Mucosa of stomach (tissue), 1 donor: ENCODE measurements around the gene PARD6A.

Experiments
- H3K27me3 ChIP-seq: one replicate; pipeline ENCODE4 v1.7.0; 2013; ENCODE audit warnings: mild to moderate bottlenecking, low read length; ENCODE audit not compliant: control insufficient read depth, insufficient read depth
- H3K36me3 ChIP-seq: one replicate; pipeline ENCODE4 v1.7.0; 2013; ENCODE audit warnings: low read length; ENCODE audit not compliant: control insufficient read depth, insufficient read depth
- H3K4me1 ChIP-seq: one replicate; pipeline ENCODE4 v1.7.0; 2013; ENCODE audit warnings: mild to moderate bottlenecking, low read length; ENCODE audit not compliant: control insufficient read depth, insufficient read depth
- H3K4me3 ChIP-seq: one replicate; pipeline ENCODE4 v1.7.0; 2013; ENCODE audit warnings: low read length
- H3K9ac ChIP-seq: one replicate; pipeline ENCODE4 v1.7.0; 2013; ENCODE audit warnings: mild to moderate bottlenecking, low read length, moderate library complexity
- H3K9me3 ChIP-seq: one replicate; pipeline ENCODE4 v1.7.0; 2013; ENCODE audit warnings: mild to moderate bottlenecking, low read length, moderate library complexity; ENCODE audit not compliant: control insufficient read depth
- donor health status: Pancreatic carcinoma.

PARD6A gene

DNA sequence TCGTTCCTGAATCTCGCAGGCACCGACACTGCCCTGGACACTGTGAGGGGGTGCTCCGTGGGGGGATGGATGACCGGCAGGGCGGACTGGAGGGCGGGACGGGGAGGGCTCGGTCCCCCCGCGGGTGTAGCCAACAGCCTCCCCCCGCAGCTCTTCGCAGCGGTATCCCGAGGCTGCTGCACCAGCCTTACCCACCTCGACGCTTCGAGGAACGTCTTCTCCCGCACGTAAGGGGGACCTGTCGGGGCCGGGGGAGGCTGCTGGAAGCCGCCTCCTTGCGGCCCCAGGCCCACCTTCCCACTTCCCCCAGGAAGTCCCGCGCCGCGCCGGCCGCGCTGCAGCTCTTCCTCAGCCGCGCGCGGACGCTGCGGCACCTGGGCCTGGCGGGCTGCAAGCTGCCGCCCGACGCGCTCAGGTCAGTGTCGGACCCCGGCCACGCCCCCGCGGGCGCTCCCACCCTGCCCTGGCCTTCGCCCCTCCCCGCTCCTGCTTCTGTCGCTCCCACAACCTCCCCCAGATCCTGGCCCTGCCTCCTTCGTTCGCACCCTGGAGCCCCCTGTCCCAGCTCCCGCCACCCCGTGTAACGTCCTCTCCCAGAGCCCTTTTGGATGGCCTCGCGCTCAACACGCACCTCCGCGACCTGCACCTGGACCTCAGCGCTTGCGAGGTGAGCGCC lies 12.5 kb upstream of the PARD6A start:
- Histone ChIP-seq H3K36me3 (no peaks in the 10 kb centered on the region), H3K4me1 (peaks cover 28% of the 10 kb centered on the region), H3K27me3 (peaks cover 86% of the 10 kb centered on the region), H3K9me3 (no peaks in the 10 kb centered on the region), H3K4me3 (no peak overlapping the region), H3K9ac (no peak overlapping the region)

DNA sequence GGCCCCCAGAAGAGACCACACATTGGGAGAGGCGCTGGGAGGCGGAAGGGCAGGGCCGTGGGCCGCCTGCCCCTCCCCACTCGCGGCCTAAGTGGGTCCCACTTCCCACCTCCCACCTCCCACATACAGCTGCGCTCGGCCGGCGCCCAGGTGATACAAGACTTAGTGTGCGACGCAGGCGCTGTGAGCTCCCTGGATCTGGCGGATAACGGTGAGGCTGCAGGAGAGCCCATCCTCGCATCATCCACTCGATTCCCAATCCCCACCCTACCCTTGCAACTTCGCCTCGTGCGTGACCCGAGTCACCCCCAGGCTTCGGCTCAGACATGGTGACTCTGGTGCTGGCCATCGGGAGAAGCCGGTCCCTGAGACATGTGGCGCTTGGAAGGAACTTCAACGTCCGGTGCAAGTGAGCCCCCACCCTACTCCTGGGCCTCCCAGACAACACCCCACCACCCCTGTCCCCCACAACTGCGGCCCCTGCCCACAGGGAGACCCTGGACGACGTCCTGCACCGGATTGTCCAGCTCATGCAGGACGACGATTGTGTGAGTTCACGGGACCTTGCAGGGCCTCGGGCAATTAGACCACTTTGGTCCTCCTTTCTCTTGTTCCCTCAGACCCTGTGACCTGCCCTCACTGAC lies 11.9 kb upstream of the PARD6A start:
- no peak overlapping the region for H3K4me3 ChIP-seq
- H3K9me3 ChIP-seq, result no peaks in the 10 kb centered on the region
- no peaks in the 10 kb centered on the region for H3K36me3 ChIP-seq
- H3K4me1 ChIP-seq, result peaks cover 31% of the 10 kb centered on the region
- H3K27me3 ChIP-seq, result peaks cover 93% of the 10 kb centered on the region
- no peak overlapping the region for H3K9ac ChIP-seq

DNA sequence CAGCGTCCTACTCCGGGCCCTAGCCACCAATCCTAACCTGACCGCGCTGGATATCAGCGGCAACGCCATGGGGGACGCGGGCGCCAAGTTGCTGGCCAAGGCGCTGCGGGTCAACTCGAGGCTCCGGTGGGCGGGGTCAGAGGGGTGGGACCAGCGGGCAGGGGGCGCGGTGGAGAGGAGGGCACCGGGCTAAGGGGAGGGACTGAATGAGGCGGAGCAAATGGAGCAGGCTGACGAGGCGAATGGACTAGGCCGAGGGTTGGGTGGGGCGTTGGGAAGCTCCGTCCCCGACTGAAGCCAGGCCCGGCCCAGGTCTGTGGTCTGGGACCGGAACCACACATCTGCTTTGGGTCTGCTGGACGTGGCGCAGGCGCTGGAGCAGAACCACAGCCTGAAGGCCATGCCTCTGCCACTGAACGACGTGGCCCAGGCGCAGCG lies 11.2 kb upstream of the PARD6A start:
- Histone ChIP-seq H3K9me3 (no peaks in the 10 kb centered on the region), H3K36me3 (no peaks in the 10 kb centered on the region), H3K9ac (no peak overlapping the region), H3K4me3 (no peak overlapping the region), H3K4me1 (peaks cover 27% of the 10 kb centered on the region), H3K27me3 (peaks cover 93% of the 10 kb centered on the region)

DNA sequence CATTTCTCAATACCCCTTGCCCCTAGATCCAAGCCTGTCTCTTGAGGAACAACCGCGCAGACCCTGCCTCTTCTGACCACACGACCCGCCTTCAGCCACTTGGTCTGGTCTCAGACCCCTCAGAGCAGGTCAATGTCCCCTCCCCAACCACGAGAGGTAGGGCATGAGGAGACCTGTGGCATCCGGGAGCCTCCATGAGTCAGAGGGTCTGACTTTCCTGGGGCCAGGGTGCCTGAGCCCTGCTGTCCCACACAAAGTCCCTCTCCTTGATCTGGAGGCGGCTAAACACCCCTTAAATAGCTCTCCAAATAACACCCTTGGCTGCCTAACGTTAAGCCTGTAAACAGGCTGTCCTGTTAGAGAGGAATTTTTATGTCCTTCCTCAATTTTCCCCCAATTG lies 10.7 kb upstream of the PARD6A start:
- Histone ChIP-seq H3K9ac (no peak overlapping the region), H3K4me3 (no peak overlapping the region), H3K27me3 (peaks cover 93% of the 10 kb centered on the region), H3K9me3 (no peaks in the 10 kb centered on the region), H3K4me1 (peaks cover 25% of the 10 kb centered on the region), H3K36me3 (no peaks in the 10 kb centered on the region)

DNA sequence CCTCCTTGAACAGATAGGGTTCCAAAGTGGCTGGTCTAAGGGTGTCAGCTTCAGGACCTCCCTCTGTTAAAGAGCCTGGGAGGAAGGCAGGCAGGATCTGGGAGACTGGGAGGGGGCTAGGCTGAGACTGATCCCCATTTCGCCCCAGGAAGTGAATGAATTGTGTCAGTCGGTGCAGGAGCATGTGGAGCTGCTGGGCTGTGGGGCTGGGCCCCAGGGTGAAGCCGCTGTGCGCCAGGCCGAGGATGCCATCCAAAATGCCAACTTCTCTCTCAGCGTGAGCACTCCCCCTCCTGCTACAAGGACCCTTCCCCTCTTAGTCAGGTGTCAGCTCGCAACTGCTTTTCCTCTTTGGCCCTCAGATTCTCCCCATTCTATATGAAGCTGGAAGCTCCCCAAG lies 9.7 kb upstream of the PARD6A start:
- Histone ChIP-seq H3K4me1 (peaks cover 17% of the 10 kb centered on the region), H3K27me3 (peaks cover 91% of the 10 kb centered on the region)

DNA sequence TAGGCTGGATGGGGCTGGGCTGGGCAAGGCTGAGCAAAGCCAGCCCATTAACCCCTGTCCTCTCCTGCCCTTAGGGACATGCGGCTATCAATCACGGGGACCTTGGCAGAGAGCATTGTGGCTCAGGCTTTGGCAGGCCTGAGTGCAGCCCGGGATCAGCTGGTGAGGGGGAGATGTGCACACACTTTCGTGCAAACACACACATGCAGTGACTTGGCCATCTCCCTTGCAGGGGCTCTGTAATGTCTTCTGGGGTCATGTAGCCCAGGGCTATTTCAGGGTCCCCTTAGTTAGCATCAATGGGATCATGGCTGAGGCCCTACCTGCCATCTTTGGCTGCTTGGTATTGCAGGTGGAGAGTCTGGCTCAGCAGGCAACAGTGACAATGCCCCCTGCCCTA lies 8.9 kb upstream of the PARD6A start:
- peaks cover 17% of the 10 kb centered on the region for H3K4me1 ChIP-seq
- peaks cover 84% of the 10 kb centered on the region for H3K27me3 ChIP-seq
- H3K9ac ChIP-seq, result no peak overlapping the region
- no peaks in the 10 kb centered on the region for H3K9me3 ChIP-seq
- no peak overlapping the region for H3K4me3 ChIP-seq
- H3K36me3 ChIP-seq, result no peaks in the 10 kb centered on the region

More for the DNA sequence above, 9.7 kb upstream of the PARD6A start:
- no peaks in the 10 kb centered on the region for H3K36me3 ChIP-seq
- H3K4me3 ChIP-seq, result no peak overlapping the region
- H3K9me3 ChIP-seq, result no peaks in the 10 kb centered on the region
- H3K9ac ChIP-seq, result no peak overlapping the region

DNA sequence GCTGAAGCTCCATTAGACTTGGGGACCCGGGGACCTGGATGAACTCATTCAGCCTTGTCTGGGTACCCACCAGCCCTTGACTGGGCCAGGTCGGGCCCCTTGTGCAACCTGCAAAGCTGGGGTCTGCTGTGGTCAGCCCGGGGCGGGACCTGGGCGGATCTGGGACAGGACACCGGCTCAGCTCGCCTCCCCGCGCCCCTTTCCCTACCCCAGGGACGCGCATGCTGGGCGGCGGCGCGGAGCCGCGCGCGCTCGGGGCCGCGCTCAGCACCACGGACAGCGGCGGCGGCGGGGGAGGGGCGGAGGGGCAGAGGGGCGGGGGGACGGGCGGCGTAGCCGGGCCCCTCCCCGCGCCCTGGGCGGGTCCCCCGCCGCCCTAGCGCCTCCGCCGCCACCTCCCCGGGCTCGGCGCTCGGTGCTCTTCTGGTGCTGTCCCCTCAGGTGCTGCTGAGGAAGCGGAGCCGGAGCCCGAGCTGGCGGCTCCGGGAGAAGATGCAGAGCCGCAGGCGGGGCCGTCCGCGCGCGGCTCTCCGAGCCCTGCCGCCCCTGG lies 8.1 kb upstream of the PARD6A start:
- Histone ChIP-seq H3K27me3 (peaks cover 78% of the 10 kb centered on the region), H3K4me1 (peaks cover 17% of the 10 kb centered on the region), H3K9me3 (no peaks in the 10 kb centered on the region), H3K9ac (no peak overlapping the region), H3K36me3 (no peaks in the 10 kb centered on the region), H3K4me3 (no peak overlapping the region)

DNA sequence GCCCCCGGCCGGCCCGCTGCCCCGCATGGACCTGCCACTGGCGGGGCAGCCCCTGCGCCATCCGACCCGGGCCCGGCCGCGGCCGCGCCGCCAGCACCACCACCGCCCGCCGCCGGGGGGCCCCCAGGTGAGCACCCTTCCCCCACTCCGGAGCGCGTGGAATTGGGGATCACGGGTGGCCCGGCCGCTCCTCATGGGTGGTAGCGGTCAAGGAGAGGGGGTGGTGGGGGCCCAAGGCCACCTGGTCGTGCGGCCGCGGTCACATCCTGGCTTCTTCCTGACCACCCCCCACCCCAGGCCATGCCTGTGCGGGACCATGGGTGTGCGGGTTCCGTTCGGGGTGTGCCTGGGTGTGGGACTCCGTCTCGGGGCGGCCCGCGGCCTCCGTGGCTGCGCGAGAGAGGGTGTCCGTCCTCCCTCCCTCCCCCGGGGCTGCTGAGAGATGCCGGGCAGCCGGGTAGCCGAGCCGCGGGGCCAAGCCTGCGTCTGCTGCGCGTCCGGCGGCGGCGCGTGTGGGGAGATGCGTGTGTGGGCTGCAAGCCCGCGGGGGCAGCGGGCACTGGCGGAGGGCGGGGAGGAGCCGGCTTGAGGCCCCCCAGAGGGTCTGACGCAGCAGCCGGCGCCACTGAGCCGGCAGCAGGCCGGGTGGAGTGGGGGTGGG lies 7.5 kb upstream of the PARD6A start:
- Histone ChIP-seq H3K9ac (no peak overlapping the region), H3K4me1 (peaks cover 15% of the 10 kb centered on the region), H3K4me3 (no peak overlapping the region), H3K9me3 (no peaks in the 10 kb centered on the region), H3K27me3 (peaks cover 71% of the 10 kb centered on the region), H3K36me3 (no peaks in the 10 kb centered on the region)

DNA sequence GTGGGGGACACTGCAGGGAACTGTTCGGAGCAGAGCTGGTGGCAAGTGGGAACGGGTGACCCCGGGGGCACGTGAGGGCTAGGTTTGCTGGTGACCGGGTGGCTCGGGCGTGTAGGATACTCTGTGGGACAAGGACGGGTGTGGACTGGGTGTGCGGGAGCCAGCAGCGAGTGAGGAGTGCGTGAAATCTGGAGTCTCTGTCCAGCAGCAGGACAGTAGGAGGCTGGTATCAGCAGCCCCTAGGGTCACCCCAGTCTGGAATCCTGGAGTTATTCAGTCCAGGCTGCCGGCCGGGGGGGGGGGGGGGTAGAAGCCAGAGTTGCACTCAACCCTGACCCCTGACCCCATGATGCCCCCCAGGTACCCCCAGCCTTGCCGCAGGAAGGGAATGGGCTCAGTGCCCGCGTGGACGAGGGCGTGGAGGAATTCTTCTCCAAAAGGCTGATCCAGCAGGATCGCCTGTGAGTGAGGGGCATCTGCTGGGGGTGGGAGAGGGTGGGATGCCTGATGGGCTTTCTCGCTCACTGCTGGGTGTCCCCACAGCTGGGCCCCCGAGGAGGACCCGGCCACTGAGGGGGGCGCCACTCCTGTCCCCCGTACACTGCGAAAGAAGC lies 6.9 kb upstream of the PARD6A start:
- H3K4me3 ChIP-seq, result no peak overlapping the region
- H3K9ac ChIP-seq, result no peak overlapping the region
- H3K9me3 ChIP-seq, result no peaks in the 10 kb centered on the region

DNA sequence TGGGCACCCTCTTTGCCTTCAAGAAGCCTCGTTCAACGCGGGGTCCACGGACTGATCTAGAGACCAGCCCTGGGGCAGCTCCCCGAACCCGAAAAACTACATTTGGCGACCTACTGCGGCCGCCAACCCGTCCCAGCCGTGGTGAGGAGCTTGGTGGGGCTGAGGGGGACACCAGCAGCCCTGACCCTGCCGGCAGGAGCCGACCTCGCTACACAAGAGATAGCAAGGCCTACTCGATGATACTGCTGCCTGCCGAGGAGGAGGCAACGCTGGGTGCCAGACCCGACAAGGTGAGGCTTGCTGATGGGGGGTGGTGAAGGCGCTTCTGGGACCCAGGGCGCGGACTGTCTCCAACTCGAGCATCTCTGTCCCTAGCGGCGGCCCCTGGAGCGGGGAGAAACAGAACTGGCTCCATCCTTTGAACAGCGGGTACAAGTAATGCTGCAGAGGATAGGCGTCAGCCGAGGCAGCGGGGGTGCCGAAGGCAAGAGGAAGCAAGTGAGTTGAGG lies 6.3 kb upstream of the PARD6A start:
- peaks cover 59% of the 10 kb centered on the region for H3K27me3 ChIP-seq

More for the DNA sequence above, 6.9 kb upstream of the PARD6A start:
- Histone ChIP-seq H3K36me3 (no peaks in the 10 kb centered on the region), H3K27me3 (peaks cover 65% of the 10 kb centered on the region), H3K4me1 (peaks cover 13% of the 10 kb centered on the region)

DNA sequence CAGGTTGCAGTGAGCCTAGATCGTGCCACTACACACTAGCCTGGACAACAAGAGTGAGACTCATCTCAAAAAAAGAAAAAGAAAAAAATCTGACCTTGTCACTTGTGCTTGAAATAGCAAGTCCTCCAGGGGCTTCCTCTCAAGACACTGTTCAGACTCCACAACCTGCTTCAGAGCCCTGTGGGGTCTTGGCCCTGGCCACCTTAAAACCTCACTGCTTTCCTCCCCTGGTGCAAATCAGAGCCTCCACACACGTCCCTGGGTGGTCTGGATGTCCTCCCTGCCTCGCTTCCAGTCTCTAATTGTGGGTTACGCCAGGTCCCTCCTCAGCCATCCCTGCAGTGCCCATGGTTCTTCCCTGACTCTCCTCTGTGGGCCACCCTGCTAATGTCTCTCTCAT lies 5.4 kb upstream of the PARD6A start:
- no peaks in the 10 kb centered on the region for H3K9me3 ChIP-seq
- no peak overlapping the region for H3K9ac ChIP-seq
- H3K36me3 ChIP-seq, result no peaks in the 10 kb centered on the region
- H3K27me3 ChIP-seq, result peaks cover 50% of the 10 kb centered on the region
- no peak overlapping the region for H3K4me3 ChIP-seq
- peaks cover 12% of the 10 kb centered on the region for H3K4me1 ChIP-seq

More for the DNA sequence above, 6.3 kb upstream of the PARD6A start:
- Histone ChIP-seq H3K4me3 (no peak overlapping the region), H3K4me1 (peaks cover 13% of the 10 kb centered on the region), H3K36me3 (no peaks in the 10 kb centered on the region), H3K9ac (no peak overlapping the region), H3K9me3 (no peaks in the 10 kb centered on the region)
